ENCODE data around the gene DNM3.

Gene DNM3

GRCh38 chr1:172083191-172083590 is 241.9 kb downstream of the DNM3 start:
- DNase-seq (ENCODE audit: low spot score) (no peak), ATAC-seq (ENCODE audit: low read depth) (no peak)
- Histone ChIP-seq H3K9me3 (ENCODE audit: severe bottlenecking) (no peaks in the 10 kb centered on the region), H3K4me3 (ENCODE audit: severe bottlenecking) (no peak overlapping the region), H3K36me3 (ENCODE audit: low read depth) (no peaks in the 10 kb centered on the region), H3K4me1 (ENCODE audit: insufficient read depth, poor library complexity, severe bottlenecking) (no peaks in the 10 kb centered on the region), H3K27me3 (ENCODE audit: insufficient read depth, poor library complexity, severe bottlenecking) (no peaks in the 10 kb centered on the region), H3K27ac (ENCODE audit: poor library complexity, severe bottlenecking) (no peak overlapping the region)
- no peak for TF ChIP-seq CTCF (IDR thresholded peaks at IDR 0.05; ENCODE audit: poor library complexity, severe bottlenecking)

- ATAC-seq (ENCODE audit: low read depth): no peak
Observed at GRCh38 chr1:172084876-172085275, 243.6 kb downstream of the DNM3 start.

GRCh38 chr1:172085317-172085716 is 244.0 kb downstream of the DNM3 start:
- H3K9me3 ChIP-seq (ENCODE audit: severe bottlenecking): no peaks in the 10 kb centered on the region
- H3K27ac ChIP-seq (ENCODE audit: poor library complexity, severe bottlenecking): no peak overlapping the region
- H3K4me3 ChIP-seq (ENCODE audit: severe bottlenecking): no peak overlapping the region
- DNase-seq (ENCODE audit: low spot score) (no peak), ATAC-seq (ENCODE audit: low read depth) (no peak)
- H3K4me1 ChIP-seq (ENCODE audit: insufficient read depth, poor library complexity, severe bottlenecking): no peaks in the 10 kb centered on the region
- H3K27me3 ChIP-seq (ENCODE audit: insufficient read depth, poor library complexity, severe bottlenecking): no peaks in the 10 kb centered on the region
- TF ChIP-seq CTCF (IDR thresholded peaks at IDR 0.05; ENCODE audit: poor library complexity, severe bottlenecking): no peak
- no peaks in the 10 kb centered on the region for H3K36me3 ChIP-seq (ENCODE audit: low read depth)

More at GRCh38 chr1:172084876-172085275, 243.6 kb downstream of the DNM3 start:
- H3K36me3 ChIP-seq (ENCODE audit: low read depth): no peaks in the 10 kb centered on the region
- no peaks in the 10 kb centered on the region for H3K4me1 ChIP-seq (ENCODE audit: insufficient read depth, poor library complexity, severe bottlenecking)
- no peak overlapping the region for H3K27ac ChIP-seq (ENCODE audit: poor library complexity, severe bottlenecking)
- no peak overlapping the region for H3K4me3 ChIP-seq (ENCODE audit: severe bottlenecking)
- no peaks in the 10 kb centered on the region for H3K9me3 ChIP-seq (ENCODE audit: severe bottlenecking)
- no peak for DNase-seq (ENCODE audit: low spot score)
- no peaks in the 10 kb centered on the region for H3K27me3 ChIP-seq (ENCODE audit: insufficient read depth, poor library complexity, severe bottlenecking)
- no peak for TF ChIP-seq CTCF (IDR thresholded peaks at IDR 0.05; ENCODE audit: poor library complexity, severe bottlenecking)

DNA sequence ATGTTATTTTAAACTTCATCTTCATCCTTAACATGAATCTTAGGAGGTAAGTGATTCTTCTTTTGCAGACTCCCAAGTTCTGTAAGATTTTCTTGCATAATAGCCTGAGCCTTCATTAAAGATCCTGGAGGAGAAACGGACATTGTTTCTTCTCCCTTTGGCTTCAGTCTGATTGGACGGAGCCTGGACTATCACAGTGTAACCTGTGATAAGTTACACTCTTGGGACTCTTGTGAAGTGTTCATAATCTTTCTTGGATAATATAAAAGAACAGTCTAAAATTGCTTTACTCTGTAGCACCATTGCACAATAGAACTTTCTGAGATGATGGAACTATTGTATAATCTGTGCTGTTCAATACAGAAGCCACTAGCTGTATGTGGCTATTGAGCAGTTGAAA is 244.8 kb downstream of the DNM3 start:
- no peak for ATAC-seq (ENCODE audit: low read depth)

More for the DNA sequence above, 244.8 kb downstream of the DNM3 start:
- Histone ChIP-seq H3K27ac (ENCODE audit: poor library complexity, severe bottlenecking) (no peak overlapping the region), H3K27me3 (ENCODE audit: insufficient read depth, poor library complexity, severe bottlenecking) (no peaks in the 10 kb centered on the region), H3K36me3 (ENCODE audit: low read depth) (no peaks in the 10 kb centered on the region), H3K4me1 (ENCODE audit: insufficient read depth, poor library complexity, severe bottlenecking) (no peaks in the 10 kb centered on the region), H3K4me3 (ENCODE audit: severe bottlenecking) (no peak overlapping the region), H3K9me3 (ENCODE audit: severe bottlenecking) (no peaks in the 10 kb centered on the region)
- no peak for TF ChIP-seq CTCF (IDR thresholded peaks at IDR 0.05; ENCODE audit: poor library complexity, severe bottlenecking)
- DNase-seq (ENCODE audit: low spot score): no peak
